Suprapubic skin (tissue), 4 donors: ENCODE data around the gene DHFR.

Source experiments
- EP300 ChIP-seq: sonication (generic); formaldehyde crosslinking; IDR thresholded peaks from one replicate; pipeline ENCODE4 v1.6.1; 2017; ENCODE audit warnings: antibody characterized with exemption
- POLR2A ChIP-seq, 2 donors: fragments of 450-650 bp; IDR thresholded peaks; one replicate each; pipeline ENCODE4 v1.6.1; 2017; ENCODE audit warnings: antibody characterized with exemption in 2 of 2, mild to moderate bottlenecking in 2 of 2, moderate library complexity in 2 of 2
- POLR2AphosphoS5 ChIP-seq, 3 donors: sonication (generic); formaldehyde crosslinking; IDR thresholded peaks; one replicate each; pipeline ENCODE4 v1.6.1; 2017; ENCODE audit warnings: antibody characterized with exemption in 3 of 3
- TF ChIP-seq, protein P1 (sequence below), 2 donors: fragments of 200-600 bp in 1 of 2; fragments of 450-650 bp in 1 of 2; sonication (generic) in 1 of 2; IDR thresholded peaks; one replicate each; pipeline ENCODE4 v1.5.1; 2016 to 2019; ENCODE audit warnings: antibody characterized with exemption in 2 of 2, mild to moderate bottlenecking in 1 of 2, moderate library complexity in 1 of 2

DNA sequence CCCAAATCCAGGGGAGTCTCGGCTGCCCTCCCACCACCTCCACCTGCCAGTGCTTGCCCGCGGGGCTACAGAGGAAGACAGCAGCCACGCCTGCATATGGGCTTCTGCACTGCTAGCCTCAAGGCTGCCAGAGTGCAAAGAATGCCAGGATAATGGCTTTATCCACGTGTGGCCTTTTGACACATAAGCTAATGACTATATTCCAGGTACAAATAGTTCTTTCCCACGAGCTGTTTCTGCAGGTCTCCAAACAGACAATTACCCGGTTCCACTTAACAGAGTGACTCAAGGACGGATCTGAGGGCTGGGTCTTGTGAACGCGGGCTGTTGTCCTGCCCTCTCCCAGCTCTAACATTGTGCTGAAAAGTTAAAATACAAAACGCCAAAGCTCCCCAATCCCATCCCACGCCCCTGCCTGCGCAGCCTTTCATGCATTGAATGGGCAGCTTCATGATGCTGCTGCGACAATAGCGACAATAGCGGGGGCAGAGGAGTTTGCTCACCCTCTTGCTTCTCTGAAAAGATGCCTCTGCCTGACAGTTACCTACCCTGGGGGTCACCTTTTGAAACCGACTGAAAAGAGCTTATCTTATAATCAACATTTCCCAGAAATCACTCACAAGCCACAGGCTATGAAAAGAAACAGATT, 39.4 kb downstream of the DHFR start:
- TF ChIP-seq, protein P1, sequence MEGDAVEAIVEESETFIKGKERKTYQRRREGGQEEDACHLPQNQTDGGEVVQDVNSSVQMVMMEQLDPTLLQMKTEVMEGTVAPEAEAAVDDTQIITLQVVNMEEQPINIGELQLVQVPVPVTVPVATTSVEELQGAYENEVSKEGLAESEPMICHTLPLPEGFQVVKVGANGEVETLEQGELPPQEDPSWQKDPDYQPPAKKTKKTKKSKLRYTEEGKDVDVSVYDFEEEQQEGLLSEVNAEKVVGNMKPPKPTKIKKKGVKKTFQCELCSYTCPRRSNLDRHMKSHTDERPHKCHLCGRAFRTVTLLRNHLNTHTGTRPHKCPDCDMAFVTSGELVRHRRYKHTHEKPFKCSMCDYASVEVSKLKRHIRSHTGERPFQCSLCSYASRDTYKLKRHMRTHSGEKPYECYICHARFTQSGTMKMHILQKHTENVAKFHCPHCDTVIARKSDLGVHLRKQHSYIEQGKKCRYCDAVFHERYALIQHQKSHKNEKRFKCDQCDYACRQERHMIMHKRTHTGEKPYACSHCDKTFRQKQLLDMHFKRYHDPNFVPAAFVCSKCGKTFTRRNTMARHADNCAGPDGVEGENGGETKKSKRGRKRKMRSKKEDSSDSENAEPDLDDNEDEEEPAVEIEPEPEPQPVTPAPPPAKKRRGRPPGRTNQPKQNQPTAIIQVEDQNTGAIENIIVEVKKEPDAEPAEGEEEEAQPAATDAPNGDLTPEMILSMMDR (IDR thresholded peaks at IDR 0.05): no peak
- no peak for TF ChIP-seq POLR2A (IDR thresholded peaks at IDR 0.05)
- TF ChIP-seq POLR2AphosphoS5 (IDR thresholded peaks at IDR 0.05): no peak
- no peak for TF ChIP-seq EP300
